ENCODE results near the gene PNPLA7. TPM values are rescaled to one million over a fixed set of nuclear protein-coding genes. Genes with fewer than 3 reads are reported as not detected.

Gene PNPLA7
- total and polyA plus RNA-seq, 2 of the 13 experiments (the other 11 are each of a cell fraction or from before 2014, with no cell fraction given) = 0.42 to 1.5 TPM

DNA sequence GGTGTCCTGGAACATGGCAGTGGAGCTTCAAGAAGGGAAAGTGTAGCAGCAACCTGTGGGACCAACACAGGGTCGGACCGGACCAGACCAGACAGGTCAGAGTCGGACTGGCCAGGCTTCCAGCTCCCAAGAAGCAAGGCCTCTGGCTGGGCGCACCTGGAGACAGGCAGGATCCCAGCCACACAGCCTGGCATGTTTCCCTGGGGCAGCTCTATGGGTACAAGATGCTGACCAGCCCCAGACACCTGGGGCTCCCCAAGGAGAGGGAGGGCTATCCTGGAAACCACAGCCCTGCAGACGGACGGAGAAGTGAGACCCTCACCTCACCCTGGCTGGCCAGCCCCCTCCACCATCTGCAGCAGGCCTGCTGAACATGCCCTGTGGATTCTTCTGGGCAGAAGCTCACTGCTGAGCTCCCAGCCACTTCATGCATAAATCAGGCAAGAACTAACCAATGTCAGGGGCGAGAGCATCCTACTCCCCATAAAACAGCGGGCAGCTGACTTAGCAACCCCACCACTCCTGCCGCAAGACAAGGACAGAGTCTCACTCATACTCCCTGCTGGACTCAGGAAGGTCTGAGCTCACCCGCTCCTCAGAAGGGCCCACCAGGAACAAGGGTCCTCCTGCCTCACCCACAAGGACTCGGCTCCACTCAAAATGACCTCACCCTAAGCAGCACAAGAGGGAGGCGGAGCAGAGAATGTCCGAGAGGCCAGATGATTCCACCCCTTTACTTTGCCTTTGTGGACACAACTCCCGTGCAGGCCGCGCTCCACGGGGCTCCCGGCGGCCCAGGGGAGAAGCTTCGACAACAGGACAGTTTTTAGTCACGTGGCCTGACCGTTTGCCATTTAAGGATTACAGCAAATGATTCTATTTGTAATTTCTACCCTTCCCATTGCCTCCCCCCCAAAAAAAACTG lies 31.4 kb upstream of the PNPLA7 start:
- H3K27ac ChIP-seq (ENCODE audit: extremely low read length, insufficient read depth, low read length) = no peak overlapping the region
- no peak overlapping the region for H3K4me3 ChIP-seq (replicated peaks in 1 of 3; ENCODE audit: insufficient read depth in 1 of 3, low read depth in 2 of 3, low read length in 3 of 3)
- BruUV-seq (replicated peaks) = no TSS peak
- no peak for TF ChIP-seq ZNF367 (CRISPR knock-in tag; IDR thresholded peaks at IDR 0.05; ENCODE audit: borderline replicate concordance)
- TF ChIP-seq POLR2A (IDR thresholded peaks at IDR 0.05; ENCODE audit: insufficient read depth in 1 of 2, low read depth in 2 of 2, low read length in 2 of 2) = 0 out of 4 replicates have a peak, but pooled peaks of 1 of the 2 experiments have one; percentile 30
- POLR2A ChIA-PET = interaction anchor here (0.7 to 2.1 kb wide), 4 partner anchors 9 to 37 kb away, joined by 3 to 7 read pairs (median 4); partner anchors contain the start of genes ARRDC1, EHMT1 and ZMYND19
- H3K4me1 ChIP-seq (ENCODE audit: insufficient read depth, low read length) = peaks cover 21% of the 10 kb centered on the region
- intact Hi-C loops (cut with micrococcal nuclease; ENCODE audit: unreplicated experiment) = no loop called here
- H3K9ac ChIP-seq (ENCODE audit: insufficient read depth, low read depth, low read length) = no peak overlapping the region
- no peak overlapping the region for H3K4me2 ChIP-seq (ENCODE audit: low read depth, low read length)
- no peaks in the 10 kb centered on the region for H3K27me3 ChIP-seq (ENCODE audit: control insufficient read depth in 1 of 2, insufficient read depth in 2 of 2, low read length in 2 of 2)
- DNase-seq (ENCODE audit: low spot score) = no peak
- CTCF ChIA-PET (ENCODE audit: low intra/inter-chr PET ratio, low total read pairs) = no interaction called here
- no peaks in the 10 kb centered on the region; the same call in 1 of the 2 replicates for H4K20me1 ChIP-seq (ENCODE audit: insufficient read depth, low read length)
- no peak for ATAC-seq
- H3K9me3 ChIP-seq (ENCODE audit: low read length) = no peaks in the 10 kb centered on the region
- H2AFZ ChIP-seq (ENCODE audit: low read length) = no peak overlapping the region
- 93% methylated on average over 17 of the region's 22 CpGs for WGBS (ENCODE audit: low lambda C conversion rate)
- in situ Hi-C loops (cut with HindIII; ENCODE audit: extremely low pct_ligation_motif_present, low pct_unique_long_range_greater_than_20kb) = no loop called here
- peaks cover 14% of the 10 kb centered on the region for H3K79me2 ChIP-seq (ENCODE audit: insufficient read depth, low read length)
- peaks cover 16 to 48% of the 10 kb centered on the region in 2 experiments; a peak in 4 of 5 replicates for H3K36me3 ChIP-seq (replicated peaks in 1 of 2; ENCODE audit: control insufficient read depth in 1 of 2, insufficient read depth in 2 of 2, low read length in 2 of 2)
- FAIRE-seq = no peak

DNA sequence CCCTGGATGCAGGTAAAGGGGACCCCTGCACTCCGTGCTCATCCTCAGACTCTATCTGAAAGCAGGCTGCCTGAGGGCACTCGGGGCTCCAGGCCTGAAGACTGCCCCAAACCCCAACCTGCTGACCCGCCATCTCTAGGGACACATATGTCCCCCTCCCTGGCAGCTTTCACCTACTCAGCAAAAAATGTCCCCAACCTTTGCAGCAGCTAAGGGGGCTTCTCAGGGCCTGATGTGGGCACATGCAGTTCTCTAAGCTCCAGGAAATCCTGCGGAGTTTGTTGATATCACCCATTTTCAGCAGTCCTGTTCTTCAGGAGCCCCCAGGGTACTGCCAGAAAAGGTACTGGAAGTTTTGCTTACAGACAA lies 30.7 kb upstream of the PNPLA7 start:
- FAIRE-seq = no peak

More for the DNA sequence above, 30.7 kb upstream of the PNPLA7 start:
- H3K79me2 ChIP-seq (ENCODE audit: insufficient read depth, low read length) = peaks cover 20% of the 10 kb centered on the region
- H3K27me3 ChIP-seq (ENCODE audit: control insufficient read depth in 1 of 2, insufficient read depth in 2 of 2, low read length in 2 of 2) = no peaks in the 10 kb centered on the region
- 90% methylated on average over 2 of the region's 4 CpGs for WGBS (ENCODE audit: low lambda C conversion rate)
- H2AFZ ChIP-seq (ENCODE audit: low read length) = no peak overlapping the region
- intact Hi-C loops (cut with micrococcal nuclease; ENCODE audit: unreplicated experiment) (no loop called here), in situ Hi-C loops (cut with HindIII; ENCODE audit: extremely low pct_ligation_motif_present, low pct_unique_long_range_greater_than_20kb) (no loop called here)
- no peak overlapping the region for H3K4me3 ChIP-seq (replicated peaks in 1 of 3; ENCODE audit: insufficient read depth in 1 of 3, low read depth in 2 of 3, low read length in 3 of 3)
- no peaks in the 10 kb centered on the region for H3K9me3 ChIP-seq (ENCODE audit: low read length)
- no peak for TF ChIP-seq PPARG (CRISPR knock-in tag; conservative IDR thresholded peaks at IDR 0.05)
- peak; percentile 79 for TF ChIP-seq MAFF (IDR thresholded peaks at IDR 0.05; ENCODE audit: low read depth, low read length)
- TF ChIP-seq MAFK (conservative IDR thresholded peaks at IDR 0.05 in 1 of 2, IDR thresholded peaks at IDR 0.05 in 1 of 2; ENCODE audit: low read length in 2 of 2) = peak; percentile 83 to 88
- CTCF ChIA-PET (ENCODE audit: low intra/inter-chr PET ratio, low total read pairs) = no interaction called here
- no peak overlapping the region for H3K9ac ChIP-seq (ENCODE audit: insufficient read depth, low read depth, low read length)
- H3K27ac ChIP-seq (ENCODE audit: extremely low read length, insufficient read depth, low read length) = no peak overlapping the region
- DNase-seq (ENCODE audit: low spot score) = no peak
- H4K20me1 ChIP-seq (ENCODE audit: insufficient read depth, low read length) = no peaks in the 10 kb centered on the region; the same call in 1 of the 2 replicates
- BruUV-seq (replicated peaks) = no TSS peak
- H3K4me2 ChIP-seq (ENCODE audit: low read depth, low read length) = no peak overlapping the region
- POLR2A ChIA-PET = interaction anchor here (1.8 to 2.1 kb wide), 2 partner anchors 10 to 24 kb away, joined by 6 to 7 read pairs; partner anchors contain the start of genes ARRDC1 and ZMYND19
- H3K4me1 ChIP-seq (ENCODE audit: insufficient read depth, low read length) = peaks cover 27% of the 10 kb centered on the region
- peaks cover 14 to 47% of the 10 kb centered on the region in 2 experiments; a peak in 4 of 5 replicates for H3K36me3 ChIP-seq (replicated peaks in 1 of 2; ENCODE audit: control insufficient read depth in 1 of 2, insufficient read depth in 2 of 2, low read length in 2 of 2)
- ATAC-seq = no peak

Data from HepG2 (cell line).